HCT116 (cell line): ENCODE results near the gene CCDC88C. TPM values are rescaled to one million over a fixed set of nuclear protein-coding genes. Genes with fewer than 3 reads are reported as not detected.

ENCODE experiments used
- ATAC-seq: fragments of 200-7000 bp; cut with Tn5 transposase; 2 replicates; pipeline ENCODE4 v1.9.1; 2020; ENCODE audit warnings: mild to moderate bottlenecking, moderate library complexity
- BruUV-seq: library from RNA; stranded (reverse); fragments of 400-500 nt; replicated peaks from 2 replicates; lab custom pipeline; 2021; lab: Mats Ljungman, UMichigan
- CTCF ChIA-PET: fragments of 300-600 bp; sonication (Branson Sonifier 250); formaldehyde crosslinking; loops from one replicate; lab custom pipeline; 2021; ENCODE audit warnings: antibody characterized with exemption; lab: Charles Lee
- POLR2A ChIA-PET: fragments of 300-600, 350-600 bp; sonication (Branson Sonifier 250); formaldehyde crosslinking; loops from one replicate; lab custom pipeline; 2021; ENCODE audit warnings: antibody characterized with exemption; lab: Charles Lee
- RAD21 ChIA-PET, 2 experiments: fragments of 300-600 bp; sonication (Branson Sonifier 250); formaldehyde crosslinking; loops; one replicate each; lab custom pipeline; 2023; ENCODE audit warnings: low total read pairs in 2 of 2; ENCODE audit not compliant: uncharacterized antibody in 2 of 2, unreplicated experiment in 2 of 2, low non-redundant PET in 1 of 2; lab: Charles Lee
- DNase-seq: peaks from one replicate; pipeline ENCODE4 v3.0.0-alpha.2; 2010; ENCODE audit warnings: low read depth, low spot score
- H2AFZ ChIP-seq: fragments of 200-600 bp; shearing (Covaris generic), sonication (generic); 2 replicates; pipeline ENCODE4 v1.6.1; 2017; ENCODE audit warnings: low read depth, mixed run types, mixed read lengths, antibody characterized with exemption, low read length; ENCODE audit not compliant: poor library complexity, severe bottlenecking
- H3K27ac ChIP-seq: 2 replicates; pipeline ENCODE4 v1.5.1; 2012; ENCODE audit warnings: low read depth, low read length
- H3K27me3 ChIP-seq: fragments of 200-600 bp; sonication (generic); 2 replicates; pipeline ENCODE4 v1.6.1; 2016; ENCODE audit warnings: mixed run types, low read length, mixed read lengths; ENCODE audit not compliant: insufficient read depth
- H3K36me3 ChIP-seq, 2 experiments: fragments of 200-500 bp in 1 of 2; fragments of 200-600 bp in 1 of 2; sonication (Bioruptor generic) in 1 of 2; sonication (generic) in 1 of 2; 2 replicates each; pipeline versions ENCODE4 v1.5.1 to v1.6.1; 2014 to 2016; ENCODE audit warnings: low read length in 2 of 2, inconsistent platforms in 1 of 2, mixed read lengths in 1 of 2, mixed run types in 1 of 2; ENCODE audit not compliant: insufficient read depth in 2 of 2, control insufficient read depth in 1 of 2
- H3K4me1 ChIP-seq, 2 experiments: fragments of 200-600 bp in 1 of 2; sonication (generic) in 1 of 2; 2 replicates each; pipeline versions ENCODE4 v1.5.1 to v1.6.1; 2012 to 2017; ENCODE audit warnings: low read length in 2 of 2, inconsistent platforms in 1 of 2, mild to moderate bottlenecking in 1 of 2, mixed read lengths in 1 of 2, mixed run types in 1 of 2, moderate library complexity in 1 of 2; ENCODE audit not compliant: insufficient read depth in 2 of 2, control insufficient read depth in 1 of 2
- H3K4me2 ChIP-seq: fragments of 200-600 bp; sonication (generic); 2 replicates; pipeline ENCODE4 v1.6.1; 2017; ENCODE audit warnings: mixed run types, low read length, mixed read lengths
- H3K4me3 ChIP-seq, 2 experiments: fragments of 200-600 bp in 1 of 2; sonication (generic) in 1 of 2; replicated peaks in 1 of 2; 2 replicates each; pipeline ENCODE4 v1.5.1; 2011 to 2016; ENCODE audit warnings: low read length in 2 of 2, control low read depth in 1 of 2, low read depth in 1 of 2, mild to moderate bottlenecking in 1 of 2, mixed read lengths in 1 of 2, mixed run types in 1 of 2
- H3K79me2 ChIP-seq: fragments of 200-600 bp; sonication (generic); 2 replicates; pipeline ENCODE4 v1.6.1; 2017; ENCODE audit warnings: mild to moderate bottlenecking, mixed run types, low read length, moderate library complexity, mixed read lengths; ENCODE audit not compliant: insufficient read depth
- H3K9ac ChIP-seq: fragments of 200-600 bp; sonication (generic); 2 replicates; pipeline ENCODE4 v1.6.1; 2016; ENCODE audit warnings: low read length, mixed read lengths
- H3K9me2 ChIP-seq: fragments of 200-600 bp; sonication (generic), shearing (Covaris generic); 2 replicates; pipeline ENCODE4 v1.6.1; 2017; ENCODE audit warnings: mixed run types, mild to moderate bottlenecking, moderate library complexity; ENCODE audit not compliant: insufficient read depth
- H3K9me3 ChIP-seq, 2 experiments: fragments of 200-500 bp in 1 of 2; fragments of 200-600 bp in 1 of 2; sonication (Bioruptor generic) in 1 of 2; sonication (generic) in 1 of 2; 2 replicates each; pipeline ENCODE4 v1.6.1; 2014 to 2017; ENCODE audit warnings: low read length in 2 of 2, mixed read lengths in 2 of 2, inconsistent platforms in 1 of 2, low read depth in 1 of 2, mild to moderate bottlenecking in 1 of 2, mixed run types in 1 of 2, moderate library complexity in 1 of 2; ENCODE audit not compliant: control insufficient read depth in 1 of 2, insufficient read depth in 1 of 2
- H4K20me1 ChIP-seq: fragments of 200-600 bp; sonication (generic), shearing (Covaris generic); 2 replicates; pipeline ENCODE4 v1.6.1; 2017; ENCODE audit warnings: mixed run types, mild to moderate bottlenecking, moderate library complexity; ENCODE audit not compliant: insufficient read depth
- CTCF ChIP-seq, 3 experiments: fragments of 200-600 bp in 1 of 3; sonication (generic) in 1 of 3; IDR thresholded peaks in 2 of 3; conservative IDR thresholded peaks in 1 of 3; 2 replicates each; pipeline ENCODE4 v1.5.1; 2012 to 2017; ENCODE audit warnings: low read depth in 2 of 3, low read length in 2 of 3, antibody characterized with exemption in 1 of 3, borderline replicate concordance in 1 of 3, control low read depth in 1 of 3, mild to moderate bottlenecking in 1 of 3, mixed read lengths in 1 of 3, mixed run types in 1 of 3, moderate library complexity in 1 of 3; ENCODE audit not compliant: insufficient read depth in 1 of 3
- EGR1 ChIP-seq: IDR thresholded peaks from 2 replicates; pipeline ENCODE4 v1.6.1; 2012; ENCODE audit warnings: low read depth
- FOSL1 ChIP-seq: IDR thresholded peaks from 2 replicates; pipeline ENCODE4 v1.6.1; 2012; ENCODE audit warnings: low read depth
- POLR2A ChIP-seq: IDR thresholded peaks from 2 replicates; pipeline ENCODE4 v1.7.0; 2011; ENCODE audit warnings: borderline replicate concordance; ENCODE audit not compliant: insufficient read depth, insufficient read length; ENCODE audit errors: extremely low read depth
- RAD21 ChIP-seq: IDR thresholded peaks from 2 replicates; pipeline ENCODE4 v1.6.1; 2012; ENCODE audit warnings: low read depth, mild to moderate bottlenecking
- YY1 ChIP-seq: IDR thresholded peaks from 2 replicates; pipeline ENCODE4 v1.6.1; 2011; ENCODE audit warnings: low read length, low read depth, moderate library complexity, mild to moderate bottlenecking; ENCODE audit not compliant: insufficient replicate concordance; ENCODE audit errors: extremely low read depth
- intact Hi-C: fragments of 100-400 bp; cut with micrococcal nuclease; formaldehyde crosslinking; loops from 2 replicates; pipeline ENCODE4 v1.10.0; 2022
- total RNA-seq: library from RNA; stranded (reverse); gene quantifications from one replicate; pipeline ENCODE4 v1.2.1, GENCODE V29; 2021; ENCODE audit not compliant: unreplicated experiment
- TF ChIP-seq, protein P1 (sequence below): IDR thresholded peaks from 2 replicates; pipeline ENCODE4 v1.6.1; 2012
- TF ChIP-seq, protein P2 (sequence below): IDR thresholded peaks from 2 replicates; pipeline ENCODE4 v1.6.1; 2011; ENCODE audit warnings: mild to moderate bottlenecking, low read length, moderate library complexity; ENCODE audit not compliant: insufficient replicate concordance; ENCODE audit errors: extremely low read depth

The CCDC88C gene
- total RNA-seq, 1 experiment from 2014 or later: 20.8 TPM

- TF ChIP-seq, protein P1, sequence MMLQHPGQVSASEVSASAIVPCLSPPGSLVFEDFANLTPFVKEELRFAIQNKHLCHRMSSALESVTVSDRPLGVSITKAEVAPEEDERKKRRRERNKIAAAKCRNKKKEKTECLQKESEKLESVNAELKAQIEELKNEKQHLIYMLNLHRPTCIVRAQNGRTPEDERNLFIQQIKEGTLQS: no peak
- TF ChIP-seq, protein P2, sequence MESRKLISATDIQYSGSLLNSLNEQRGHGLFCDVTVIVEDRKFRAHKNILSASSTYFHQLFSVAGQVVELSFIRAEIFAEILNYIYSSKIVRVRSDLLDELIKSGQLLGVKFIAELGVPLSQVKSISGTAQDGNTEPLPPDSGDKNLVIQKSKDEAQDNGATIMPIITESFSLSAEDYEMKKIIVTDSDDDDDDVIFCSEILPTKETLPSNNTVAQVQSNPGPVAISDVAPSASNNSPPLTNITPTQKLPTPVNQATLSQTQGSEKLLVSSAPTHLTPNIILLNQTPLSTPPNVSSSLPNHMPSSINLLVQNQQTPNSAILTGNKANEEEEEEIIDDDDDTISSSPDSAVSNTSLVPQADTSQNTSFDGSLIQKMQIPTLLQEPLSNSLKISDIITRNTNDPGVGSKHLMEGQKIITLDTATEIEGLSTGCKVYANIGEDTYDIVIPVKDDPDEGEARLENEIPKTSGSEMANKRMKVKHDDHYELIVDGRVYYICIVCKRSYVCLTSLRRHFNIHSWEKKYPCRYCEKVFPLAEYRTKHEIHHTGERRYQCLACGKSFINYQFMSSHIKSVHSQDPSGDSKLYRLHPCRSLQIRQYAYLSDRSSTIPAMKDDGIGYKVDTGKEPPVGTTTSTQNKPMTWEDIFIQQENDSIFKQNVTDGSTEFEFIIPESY: no peak
- TF ChIP-seq YY1: no peak
- TF ChIP-seq CTCF (IDR thresholded peaks at IDR 0.05 in 2 of 3, conservative IDR thresholded peaks at IDR 0.05 in 1 of 3; ENCODE audit: borderline replicate concordance in 1 of 3, insufficient read depth in 1 of 3, low read depth in 2 of 3, low read length in 2 of 3): no peak
- TF ChIP-seq POLR2A: no peak
- TF ChIP-seq RAD21: no peak
- no peak for TF ChIP-seq FOSL1
- TF ChIP-seq EGR1: no peak
- H4K20me1 ChIP-seq: 0 out of 2 replicates have a peak, but pooled peaks cover 4% of the 10 kb centered on the region
- no peaks in the 10 kb centered on the region for H3K9me2 ChIP-seq
- intact Hi-C loops: no loop called here
- POLR2A ChIA-PET: no interaction called here
- H3K9ac ChIP-seq: no peak overlapping the region
- CTCF ChIA-PET: no interaction called here
- H3K4me3 ChIP-seq: no peak overlapping the region
- H2AFZ ChIP-seq: no peak overlapping the region
- no peaks in the 10 kb centered on the region for H3K27me3 ChIP-seq
- peaks cover 15 to 22% of the 10 kb centered on the region in 2 experiments for H3K36me3 ChIP-seq
- H3K27ac ChIP-seq: no peak overlapping the region
- no peak overlapping the region for H3K4me2 ChIP-seq
- no peaks in the 10 kb centered on the region for H3K4me1 ChIP-seq
- no TSS peak for BruUV-seq
- no peaks in the 10 kb centered on the region for H3K9me3 ChIP-seq
- H3K79me2 ChIP-seq: 0 out of 2 replicates have a peak, but pooled peaks cover 4% of the 10 kb centered on the region
- ATAC-seq (no peak), DNase-seq (no peak)
- RAD21 ChIA-PET: no interaction called here
These were observed 36.5 kb upstream of the CCDC88C start for GRCh38 chr14:91454155-91454554.
